Measurements from ENCODE around the gene EFCAB11. TPM values are rescaled to one million over a fixed set of nuclear protein-coding genes. Genes with fewer than 3 reads are reported as not detected.

Gene EFCAB11
- polyA plus RNA-seq, 3 donors: 2.0 to 4.3 (median 2.1) TPM

DNA sequence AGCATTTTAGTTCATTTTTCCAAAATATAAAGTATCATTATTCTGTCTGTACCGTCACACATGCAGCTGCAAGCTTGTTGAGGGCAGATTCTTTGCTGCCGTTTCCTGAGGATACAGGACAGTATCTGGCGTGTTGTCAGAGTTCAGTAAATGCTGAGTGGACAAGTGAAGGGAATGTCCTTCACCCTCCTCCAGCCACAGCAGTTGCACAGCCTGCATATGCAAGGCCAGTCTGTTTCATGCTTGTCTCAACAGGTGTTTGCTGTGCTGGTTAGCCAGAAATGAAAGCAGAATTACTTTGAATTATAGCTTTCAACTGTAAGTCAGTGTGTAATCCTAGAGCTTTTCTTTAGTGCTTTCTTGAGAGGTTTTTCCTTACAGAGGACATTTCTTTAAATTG is 37.7 kb upstream of the EFCAB11 start:
- WGBS (ENCODE audit: insufficient coverage): no CpG with 5 or more reads among the region's 3 CpGs
- H3K27ac ChIP-seq (ENCODE audit: low read depth in 1 of 2, low read length in 2 of 2): no peak overlapping the region
- TF ChIP-seq, protein P1, sequence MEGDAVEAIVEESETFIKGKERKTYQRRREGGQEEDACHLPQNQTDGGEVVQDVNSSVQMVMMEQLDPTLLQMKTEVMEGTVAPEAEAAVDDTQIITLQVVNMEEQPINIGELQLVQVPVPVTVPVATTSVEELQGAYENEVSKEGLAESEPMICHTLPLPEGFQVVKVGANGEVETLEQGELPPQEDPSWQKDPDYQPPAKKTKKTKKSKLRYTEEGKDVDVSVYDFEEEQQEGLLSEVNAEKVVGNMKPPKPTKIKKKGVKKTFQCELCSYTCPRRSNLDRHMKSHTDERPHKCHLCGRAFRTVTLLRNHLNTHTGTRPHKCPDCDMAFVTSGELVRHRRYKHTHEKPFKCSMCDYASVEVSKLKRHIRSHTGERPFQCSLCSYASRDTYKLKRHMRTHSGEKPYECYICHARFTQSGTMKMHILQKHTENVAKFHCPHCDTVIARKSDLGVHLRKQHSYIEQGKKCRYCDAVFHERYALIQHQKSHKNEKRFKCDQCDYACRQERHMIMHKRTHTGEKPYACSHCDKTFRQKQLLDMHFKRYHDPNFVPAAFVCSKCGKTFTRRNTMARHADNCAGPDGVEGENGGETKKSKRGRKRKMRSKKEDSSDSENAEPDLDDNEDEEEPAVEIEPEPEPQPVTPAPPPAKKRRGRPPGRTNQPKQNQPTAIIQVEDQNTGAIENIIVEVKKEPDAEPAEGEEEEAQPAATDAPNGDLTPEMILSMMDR (IDR thresholded peaks at IDR 0.05): no peak
- peaks cover 0 to 2% (median 0%) of the 10 kb centered on the region in 3 donors for H3K27me3 Mint-ChIP-seq (ENCODE audit: low read depth in 3 of 3)
- no peaks in the 10 kb centered on the region for H3K9me3 ChIP-seq (replicated peaks in 1 of 2; ENCODE audit: control insufficient read depth in 1 of 2, insufficient read depth in 1 of 2, low read length in 2 of 2)
- no peaks in the 10 kb centered on the region for H3K79me2 ChIP-seq (ENCODE audit: insufficient read depth, low read length)
- H3K9ac ChIP-seq (ENCODE audit: insufficient read depth, low read length, poor library complexity, severe bottlenecking): no peak overlapping the region
- H3K4me2 ChIP-seq (replicated peaks; ENCODE audit: extremely low read depth, low read length, poor library complexity, severe bottlenecking): no peak overlapping the region
- H3K27me3 ChIP-seq (ENCODE audit: control insufficient read depth in 2 of 2, insufficient read depth in 2 of 2, low read length in 2 of 2): no peaks in the 10 kb centered on the region
- H3K4me1 Mint-ChIP-seq: no peaks in the 10 kb centered on the region
- no peak overlapping the region for H3K4me3 ChIP-seq (replicated peaks in 1 of 3; ENCODE audit: low read depth in 2 of 3, low read length in 3 of 3)
- no peak overlapping the region for H3K4me3 Mint-ChIP-seq
- DNase-seq: no peak
- intact Hi-C loops (cut with micrococcal nuclease): no loop called here
- no peaks in the 10 kb centered on the region for H3K9me3 Mint-ChIP-seq
- H2AFZ ChIP-seq (ENCODE audit: insufficient read depth, low read depth, low read length, poor library complexity, severe bottlenecking): no peak overlapping the region
- H3K4me1 ChIP-seq (ENCODE audit: control insufficient read depth in 1 of 2, insufficient read depth in 2 of 2, low read length in 2 of 2): no peaks in the 10 kb centered on the region
- peaks cover 73 to 79% of the 10 kb centered on the region in 2 donors for H3K36me3 Mint-ChIP-seq
- peaks cover 79 to 98% of the 10 kb centered on the region in 2 donors for H3K36me3 ChIP-seq (replicated peaks in 1 of 2; ENCODE audit: control insufficient read depth in 1 of 2, insufficient read depth in 2 of 2, low read length in 2 of 2)
- H3K27ac Mint-ChIP-seq: no peak overlapping the region
- no peaks in the 10 kb centered on the region for H4K20me1 ChIP-seq (ENCODE audit: insufficient read depth, low read length)

DNA sequence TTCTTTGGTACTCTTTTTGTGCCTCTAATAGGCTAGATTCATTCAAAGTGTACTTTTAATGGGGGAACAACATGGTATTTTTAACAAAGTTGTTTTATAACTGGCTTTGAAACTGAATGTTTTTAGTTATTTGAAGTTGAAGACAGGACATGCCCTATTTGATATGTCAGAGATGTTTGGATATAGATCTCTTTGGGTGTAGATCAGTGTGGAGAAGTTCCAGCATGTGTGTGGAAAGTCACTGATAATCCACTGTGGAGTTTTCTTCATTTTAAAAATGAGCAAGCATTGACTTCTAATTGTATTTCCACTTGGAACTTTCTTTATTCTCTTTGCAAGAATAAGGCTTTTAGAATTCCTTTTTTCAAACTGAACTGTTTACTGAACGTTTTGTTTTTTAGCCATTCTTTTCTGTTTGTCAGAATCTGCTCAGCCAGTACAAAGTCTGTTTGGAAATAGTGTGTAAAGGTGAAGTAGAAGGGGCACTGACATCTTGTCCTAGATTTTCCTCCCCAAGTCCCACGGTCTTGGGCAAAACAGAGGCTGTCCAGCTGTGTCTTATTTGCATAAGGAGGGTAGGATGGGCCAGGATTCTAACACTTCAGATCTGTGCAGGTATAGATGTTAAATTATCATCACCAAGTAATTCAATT is 36.2 kb upstream of the EFCAB11 start:
- Histone ChIP-seq H3K36me3 (replicated peaks in 1 of 2; ENCODE audit: control insufficient read depth in 1 of 2, insufficient read depth in 2 of 2, low read length in 2 of 2) (peaks cover 79 to 98% of the 10 kb centered on the region in 2 donors), H4K20me1 (ENCODE audit: insufficient read depth, low read length) (no peaks in the 10 kb centered on the region), H3K27me3 (ENCODE audit: control insufficient read depth in 2 of 2, insufficient read depth in 2 of 2, low read length in 2 of 2) (no peaks in the 10 kb centered on the region), H3K4me1 (ENCODE audit: control insufficient read depth in 1 of 2, insufficient read depth in 2 of 2, low read length in 2 of 2) (no peaks in the 10 kb centered on the region), H3K79me2 (ENCODE audit: insufficient read depth, low read length) (no peaks in the 10 kb centered on the region), H3K4me2 (replicated peaks; ENCODE audit: extremely low read depth, low read length, poor library complexity, severe bottlenecking) (no peak overlapping the region), H2AFZ (ENCODE audit: insufficient read depth, low read depth, low read length, poor library complexity, severe bottlenecking) (no peak overlapping the region), H3K4me3 (replicated peaks in 1 of 3; ENCODE audit: low read depth in 2 of 3, low read length in 3 of 3) (no peak overlapping the region), H3K9me3 (replicated peaks in 1 of 2; ENCODE audit: control insufficient read depth in 1 of 2, insufficient read depth in 1 of 2, low read length in 2 of 2) (no peaks in the 10 kb centered on the region), H3K9ac (ENCODE audit: insufficient read depth, low read length, poor library complexity, severe bottlenecking) (no peak overlapping the region), H3K27ac (ENCODE audit: low read depth in 1 of 2, low read length in 2 of 2) (no peak overlapping the region)
- no CpG with 5 or more reads among the region's 2 CpGs for WGBS (ENCODE audit: insufficient coverage)
- DNase-seq: no peak
- intact Hi-C loops (cut with micrococcal nuclease): no loop called here
- H3K27me3 Mint-ChIP-seq (ENCODE audit: low read depth in 3 of 3): peaks cover 0 to 2% (median 0%) of the 10 kb centered on the region in 3 donors
- H3K9me3 Mint-ChIP-seq: no peaks in the 10 kb centered on the region
- no peaks in the 10 kb centered on the region for H3K4me1 Mint-ChIP-seq
- H3K4me3 Mint-ChIP-seq: no peak overlapping the region
- no peak overlapping the region for H3K27ac Mint-ChIP-seq
- TF ChIP-seq, protein P1 (IDR thresholded peaks at IDR 0.05): no peak
- H3K36me3 Mint-ChIP-seq: peaks cover 74 to 82% of the 10 kb centered on the region in 2 donors
